ENCODE data around the gene GLOD5. TPM values are rescaled to one million over a fixed set of nuclear protein-coding genes. Genes with fewer than 3 reads are reported as not detected.

The GLOD5 gene
- total and polyA plus RNA-seq, 9 of the 15 experiments (the other 6 are each of a cell fraction or from before 2014, with no cell fraction given), result 0.27 to 4.4 (median 2.2) TPM

DNA sequence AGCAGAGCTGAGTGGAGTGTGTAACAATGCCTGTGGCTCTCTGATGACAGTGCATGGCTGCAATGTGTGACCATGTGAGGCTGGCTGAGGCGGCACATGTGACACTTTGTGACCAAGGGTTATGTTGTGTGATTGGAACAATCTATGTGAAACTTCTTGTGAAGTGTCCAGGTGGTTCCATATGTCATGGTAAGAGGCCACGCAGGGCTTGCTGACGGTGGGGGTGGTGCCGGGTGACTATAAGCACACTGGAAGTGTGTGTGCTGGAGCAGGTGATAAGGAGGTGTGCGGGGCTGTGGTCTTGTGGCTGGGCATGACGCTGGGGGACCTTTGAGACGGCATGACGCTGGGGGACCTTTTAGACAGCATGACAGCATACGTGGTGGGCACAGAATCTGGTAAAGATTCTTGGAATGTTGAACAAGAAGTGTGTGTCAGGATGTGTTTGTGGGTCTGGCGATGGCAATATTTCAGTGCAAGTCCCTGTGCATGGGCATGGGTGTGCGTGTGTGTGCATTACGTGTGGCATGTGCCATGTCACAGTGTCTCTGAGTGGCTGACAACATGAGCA is 32.9 kb downstream of the GLOD5 start (continued):
- TF ChIP-seq ETV6 (IDR thresholded peaks at IDR 0.05; ENCODE audit: borderline replicate concordance in 1 of 2, low read depth in 2 of 2, low read length in 1 of 2) (no peak), ETV6 (CRISPR knock-in tag; IDR thresholded peaks at IDR 0.05; ENCODE audit: borderline replicate concordance) (no peak), XRCC5 (IDR thresholded peaks at IDR 0.05; ENCODE audit: low read depth, low read length) (no peak), ZNF384 (IDR thresholded peaks at IDR 0.05; ENCODE audit: low read depth, low read length) (no peak), HDAC6 (IDR thresholded peaks at IDR 0.05; ENCODE audit: low read depth, low read length) (no peak), PTBP1 (IDR thresholded peaks at IDR 0.05; ENCODE audit: low read depth, low read length) (no peak), TCF3 (CRISPR knock-in tag; IDR thresholded peaks at IDR 0.05) (peak; percentile 84), RAD21 (CRISPR knock-in tag; conservative IDR thresholded peaks at IDR 0.05 in 1 of 2, IDR thresholded peaks at IDR 0.05 in 1 of 2) (no peak), ZNF445 (CRISPR knock-in tag; IDR thresholded peaks at IDR 0.05; ENCODE audit: low read depth) (no peak), ELF1 (tag; IDR thresholded peaks at IDR 0.05) (no peak), ESRRB (CRISPR knock-in tag; IDR thresholded peaks at IDR 0.05; ENCODE audit: borderline replicate concordance) (no peak), RFX7 (CRISPR knock-in tag; IDR thresholded peaks at IDR 0.05) (no peak), NR2C1 (IDR thresholded peaks at IDR 0.05) (no peak), NR2C1 (tag; IDR thresholded peaks at IDR 0.05) (no peak), SNAPC5 (CRISPR knock-in tag; IDR thresholded peaks at IDR 0.05) (no peak), CHD4 (IDR thresholded peaks at IDR 0.05; ENCODE audit: insufficient read depth, insufficient replicate concordance, low read depth, low read length, poor library complexity, severe bottlenecking) (no peak), RBM39 (optimal IDR thresholded peaks at IDR 0.05; ENCODE audit: low read depth, low read length) (no peak), TOE1 (IDR thresholded peaks at IDR 0.05; ENCODE audit: borderline replicate concordance) (peak; percentile 49), TOE1 (CRISPR knock-in tag; IDR thresholded peaks at IDR 0.05; ENCODE audit: borderline replicate concordance, low read depth) (no peak), ZBTB5 (IDR thresholded peaks at IDR 0.05) (no peak)
- TF ChIP-seq, protein P1, sequence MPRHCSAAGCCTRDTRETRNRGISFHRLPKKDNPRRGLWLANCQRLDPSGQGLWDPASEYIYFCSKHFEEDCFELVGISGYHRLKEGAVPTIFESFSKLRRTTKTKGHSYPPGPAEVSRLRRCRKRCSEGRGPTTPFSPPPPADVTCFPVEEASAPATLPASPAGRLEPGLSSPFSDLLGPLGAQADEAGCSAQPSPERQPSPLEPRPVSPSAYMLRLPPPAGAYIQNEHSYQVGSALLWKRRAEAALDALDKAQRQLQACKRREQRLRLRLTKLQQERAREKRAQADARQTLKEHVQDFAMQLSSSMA (CRISPR knock-in tag; IDR thresholded peaks at IDR 0.05), result no peak
